GM18951 (cell line): Measurements from ENCODE around the gene MAP1B.

Experiments
- POLR2A ChIP-seq: IDR thresholded peaks from 4 replicates; pipeline ENCODE4 v1.6.1; 2011; ENCODE audit warnings: mild to moderate bottlenecking; ENCODE audit not compliant: insufficient read length, insufficient read depth; ENCODE audit errors: extremely low read depth
- in situ Hi-C: fragments of 300-500 bp; cut with MboI; formaldehyde crosslinking; loops from one replicate; pipeline ENCODE4 v1.12.0; 2022; ENCODE audit warnings: low sequenced_read_pairs, mixed read lengths, inconsistent platforms; ENCODE audit not compliant: unreplicated experiment

Gene MAP1B

GRCh38 chr5:72223371-72223770 lies 116.1 kb downstream of the MAP1B start:
- TF ChIP-seq POLR2A = no peak
- in situ Hi-C loops = no loop called here

GRCh38 chr5:72224946-72225463 lies 117.7 kb downstream of the MAP1B start:
- in situ Hi-C loops = no loop called here
- TF ChIP-seq POLR2A = no peak

- TF ChIP-seq POLR2A = no peak
- in situ Hi-C loops = no loop called here
Measured at GRCh38 chr5:72225741-72226140, 118.5 kb downstream of the MAP1B start.

- in situ Hi-C loops = no loop called here
- no peak for TF ChIP-seq POLR2A
Measured at GRCh38 chr5:72226950-72227349, 119.7 kb downstream of the MAP1B start.

GRCh38 chr5:72228960-72229359 lies 121.7 kb downstream of the MAP1B start:
- no peak for TF ChIP-seq POLR2A
- in situ Hi-C loops = no loop called here

- no peak for TF ChIP-seq POLR2A
- in situ Hi-C loops = no loop called here
Measured at GRCh38 chr5:72231991-72232703, 124.9 kb downstream of the MAP1B start.

- no peak for TF ChIP-seq POLR2A
- in situ Hi-C loops = no loop called here
Measured at GRCh38 chr5:72232838-72233237, 125.6 kb downstream of the MAP1B start.

GRCh38 chr5:72233835-72234234 lies 126.6 kb downstream of the MAP1B start:
- in situ Hi-C loops = no loop called here
- TF ChIP-seq POLR2A = no peak

GRCh38 chr5:72234265-72234700 lies 127.0 kb downstream of the MAP1B start:
- in situ Hi-C loops = no loop called here

GRCh38 chr5:72234868-72235267 lies 127.6 kb downstream of the MAP1B start:
- TF ChIP-seq POLR2A = no peak
- in situ Hi-C loops = no loop called here

More at GRCh38 chr5:72234265-72234700, 127.0 kb downstream of the MAP1B start:
- TF ChIP-seq POLR2A = no peak

GRCh38 chr5:72235725-72236124 lies 128.4 kb downstream of the MAP1B start:
- in situ Hi-C loops = no loop called here
- no peak for TF ChIP-seq POLR2A

GRCh38 chr5:72237415-72237814 lies 130.1 kb downstream of the MAP1B start:
- TF ChIP-seq POLR2A = no peak
- in situ Hi-C loops = no loop called here

GRCh38 chr5:72237879-72238278 lies 130.6 kb downstream of the MAP1B start:
- in situ Hi-C loops = no loop called here
- TF ChIP-seq POLR2A = no peak

- in situ Hi-C loops = no loop called here
- TF ChIP-seq POLR2A = no peak
Measured at GRCh38 chr5:72238712-72239445, 131.6 kb downstream of the MAP1B start.
